MM.1S (cell line): ENCODE measurements around the gene SGCD.

Experiments used
- DNase-seq: peaks from one replicate; pipeline ENCODE4 v3.0.0-alpha.2; 2015
- H2AFZ ChIP-seq: fragments of 300-600 bp; sonication (generic); 2 replicates; pipeline ENCODE4 v1.6.0; 2016; ENCODE audit warnings: antibody characterized with exemption, low read length
- H3F3A ChIP-seq: fragments of 300-600 bp; sonication (generic); 2 replicates; pipeline ENCODE4 v1.6.1; 2016; ENCODE audit warnings: mild to moderate bottlenecking, antibody characterized with exemption, low read length, moderate library complexity, mixed read lengths; ENCODE audit not compliant: insufficient read depth
- H3K27ac ChIP-seq: fragments of 300-600 bp; sonication (generic); 2 replicates; pipeline ENCODE4 v1.5.1; 2016; ENCODE audit warnings: mild to moderate bottlenecking, low read length
- H3K27me3 ChIP-seq: fragments of 300-600 bp; sonication (generic); replicated peaks from 2 replicates; pipeline ENCODE4 v1.6.0; 2016; ENCODE audit warnings: low read length; ENCODE audit not compliant: insufficient read depth
- H3K36me3 ChIP-seq: fragments of 300-600 bp; sonication (generic); replicated peaks from 2 replicates; pipeline ENCODE4 v1.6.1; 2016; ENCODE audit warnings: mild to moderate bottlenecking, low read length, mixed read lengths; ENCODE audit not compliant: insufficient read depth
- H3K4me1 ChIP-seq: fragments of 300-600 bp; sonication (generic); 2 replicates; pipeline ENCODE4 v1.6.1; 2016; ENCODE audit warnings: low read length, mixed read lengths
- H3K4me2 ChIP-seq: fragments of 300-600 bp; sonication (generic); 2 replicates; pipeline ENCODE4 v1.6.0; 2016; ENCODE audit warnings: low read depth, low read length
- H3K4me3 ChIP-seq: fragments of 300-600 bp; sonication (generic); 2 replicates; pipeline ENCODE4 v1.5.1; 2016; ENCODE audit warnings: low read length, mixed read lengths
- H3K79me2 ChIP-seq: fragments of 300-600 bp; sonication (generic); 2 replicates; pipeline ENCODE4 v1.6.1; 2016; ENCODE audit warnings: mixed run types, low read length, mixed read lengths
- H3K9ac ChIP-seq: fragments of 300-600 bp; sonication (generic); 2 replicates; pipeline ENCODE4 v1.6.1; 2016; ENCODE audit warnings: low read length, mixed read lengths
- H3K9me2 ChIP-seq: fragments of 300-600 bp; sonication (generic); replicated peaks from 2 replicates; pipeline ENCODE4 v1.6.1; 2016; ENCODE audit warnings: mild to moderate bottlenecking, low read length, mixed read lengths; ENCODE audit not compliant: insufficient read depth
- H3K9me3 ChIP-seq: fragments of 300-600 bp; sonication (generic); replicated peaks from 2 replicates; pipeline ENCODE4 v1.6.1; 2016; ENCODE audit warnings: mild to moderate bottlenecking, low read length, mixed read lengths; ENCODE audit not compliant: insufficient read depth
- H4K20me1 ChIP-seq: fragments of 300-600 bp; sonication (generic); 2 replicates; pipeline ENCODE4 v1.6.1; 2016; ENCODE audit warnings: mild to moderate bottlenecking, low read length, moderate library complexity, mixed read lengths; ENCODE audit not compliant: insufficient read depth
- CTCF ChIP-seq: fragments of 300-600 bp; sonication (generic); IDR thresholded peaks from 2 replicates; pipeline ENCODE4 v1.5.1; 2016; ENCODE audit warnings: antibody characterized with exemption, low read length, mixed read lengths
- EZH2 ChIP-seq: fragments of 300-600 bp; sonication (generic); optimal IDR thresholded peaks from 2 replicates; pipeline ENCODE3; 2017; ENCODE audit warnings: low read depth, mild to moderate bottlenecking, antibody characterized with exemption, low read length, mixed read lengths
- EZH2phosphoT487 ChIP-seq: fragments of 300-600 bp; sonication (generic); IDR thresholded peaks from 2 replicates; pipeline ENCODE4 v1.6.1; 2018; ENCODE audit warnings: antibody characterized with exemption, low read length

Gene SGCD

DNA sequence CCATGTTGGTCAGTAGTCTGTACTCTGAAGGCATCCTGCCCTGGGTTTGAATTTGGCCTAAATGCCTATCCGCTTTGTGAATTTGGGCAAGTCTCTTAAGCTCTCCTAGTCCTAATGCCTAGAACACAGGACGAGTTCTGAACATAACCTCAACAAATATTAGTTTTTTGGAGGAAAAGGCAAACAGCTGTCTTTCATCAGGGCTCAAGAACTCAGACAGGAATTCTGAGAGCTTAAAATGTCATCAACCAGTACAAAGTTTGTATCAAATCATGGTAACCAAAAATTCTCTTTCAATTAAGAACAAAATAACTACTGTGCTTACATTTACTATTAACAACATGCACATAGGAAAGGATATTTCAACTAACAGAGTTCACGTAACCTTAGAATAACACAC is 340.7 kb downstream of the SGCD start:
- H3K9me2 ChIP-seq = no peaks in the 10 kb centered on the region
- TF ChIP-seq EZH2phosphoT487 = no peak
- TF ChIP-seq EZH2 = no peak
- no peak for TF ChIP-seq CTCF
- H3K27me3 ChIP-seq = no peaks in the 10 kb centered on the region
- H2AFZ ChIP-seq = no peak overlapping the region
- H3K27ac ChIP-seq = no peak overlapping the region
- no peaks in the 10 kb centered on the region for H3F3A ChIP-seq
- no peak overlapping the region for H3K4me2 ChIP-seq
- H3K4me3 ChIP-seq = no peak overlapping the region
- no peaks in the 10 kb centered on the region for H4K20me1 ChIP-seq
- no peaks in the 10 kb centered on the region for H3K4me1 ChIP-seq
- DNase-seq = no peak
- no peak overlapping the region for H3K9ac ChIP-seq
- H3K79me2 ChIP-seq = no peaks in the 10 kb centered on the region
- H3K9me3 ChIP-seq = no peaks in the 10 kb centered on the region
- H3K36me3 ChIP-seq = no peaks in the 10 kb centered on the region

DNA sequence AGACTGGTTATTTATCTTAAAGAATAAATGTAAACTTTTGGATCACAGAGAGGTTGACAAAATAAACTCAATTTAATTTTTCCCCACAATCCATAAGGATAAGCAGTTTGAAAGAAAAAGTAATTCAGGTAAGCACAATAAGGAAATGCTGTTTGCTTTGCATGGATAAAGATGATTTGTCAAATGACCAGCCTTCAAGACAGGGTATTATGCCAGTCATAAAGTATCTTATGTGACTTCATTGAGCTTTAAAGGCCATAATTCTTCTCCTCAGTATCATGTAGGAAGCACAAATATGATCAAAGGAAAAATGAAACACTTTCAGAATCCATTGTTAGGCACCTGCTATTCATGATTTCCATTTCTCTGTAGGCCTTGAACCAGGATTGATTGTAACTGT is 342.5 kb downstream of the SGCD start:
- H3K27me3 ChIP-seq = no peaks in the 10 kb centered on the region
- no peak overlapping the region for H3K4me3 ChIP-seq
- no peak overlapping the region for H3K4me2 ChIP-seq
- DNase-seq = no peak
- no peak overlapping the region for H3K9ac ChIP-seq
- no peaks in the 10 kb centered on the region for H4K20me1 ChIP-seq
- no peaks in the 10 kb centered on the region for H3K79me2 ChIP-seq
- no peaks in the 10 kb centered on the region for H3K9me2 ChIP-seq
- TF ChIP-seq CTCF (no peak), EZH2 (no peak), EZH2phosphoT487 (no peak)
- H3K4me1 ChIP-seq = no peaks in the 10 kb centered on the region
- no peaks in the 10 kb centered on the region for H3F3A ChIP-seq
- H3K9me3 ChIP-seq = no peaks in the 10 kb centered on the region
- H3K27ac ChIP-seq = no peak overlapping the region
- no peak overlapping the region for H2AFZ ChIP-seq
- H3K36me3 ChIP-seq = no peaks in the 10 kb centered on the region

GRCh38 chr5:156670615-156671014 is 343.7 kb downstream of the SGCD start:
- Histone ChIP-seq H3K4me2 (no peak overlapping the region), H3F3A (no peaks in the 10 kb centered on the region), H3K27me3 (no peaks in the 10 kb centered on the region), H3K4me1 (no peaks in the 10 kb centered on the region), H3K4me3 (no peak overlapping the region), H3K27ac (no peak overlapping the region), H2AFZ (no peak overlapping the region), H3K79me2 (no peaks in the 10 kb centered on the region), H3K9me2 (no peaks in the 10 kb centered on the region), H3K36me3 (no peaks in the 10 kb centered on the region), H4K20me1 (no peaks in the 10 kb centered on the region), H3K9ac (no peak overlapping the region), H3K9me3 (no peaks in the 10 kb centered on the region)
- no peak for DNase-seq
- TF ChIP-seq CTCF (no peak), EZH2 (no peak), EZH2phosphoT487 (no peak)

- Histone ChIP-seq H2AFZ (no peak overlapping the region), H3F3A (no peaks in the 10 kb centered on the region), H3K4me3 (no peak overlapping the region), H4K20me1 (no peaks in the 10 kb centered on the region), H3K9ac (no peak overlapping the region), H3K9me2 (no peaks in the 10 kb centered on the region), H3K27me3 (no peaks in the 10 kb centered on the region), H3K79me2 (no peaks in the 10 kb centered on the region), H3K9me3 (no peaks in the 10 kb centered on the region), H3K4me2 (no peak overlapping the region), H3K27ac (no peak overlapping the region), H3K36me3 (no peaks in the 10 kb centered on the region), H3K4me1 (no peaks in the 10 kb centered on the region)
- TF ChIP-seq CTCF = no peak
- TF ChIP-seq EZH2 = no peak
- no peak for TF ChIP-seq EZH2phosphoT487
- no peak for DNase-seq
Observed at GRCh38 chr5:156675395-156675794, 348.4 kb downstream of the SGCD start.
